HepG2 (cell line): ENCODE results near the gene SCAPER. TPM values are rescaled to one million over a fixed set of nuclear protein-coding genes. Genes with fewer than 3 reads are reported as not detected.
A peak's percentile ranks its signal among the peaks of the same experiment; 100 is the strongest.

Experiments used
- AGO1 ChIP-seq: fragments of 200-400 bp; formaldehyde crosslinking; IDR thresholded peaks from 2 replicates; pipeline ENCODE4 v1.6.1; 2017; ENCODE audit warnings: mild to moderate bottlenecking, low read depth, low read length, moderate library complexity; ENCODE audit not compliant: poor library complexity, severe bottlenecking
- CEBPG ChIP-seq: IDR thresholded peaks from 2 replicates; pipeline ENCODE4 v1.6.1; 2016
- DPF2 ChIP-seq: sonication (generic); formaldehyde crosslinking; IDR thresholded peaks from 2 replicates; pipeline ENCODE4 v1.4.0; 2020; ENCODE audit warnings: mild to moderate bottlenecking, low read depth, missing genetic modification reagents, borderline replicate concordance
- FOXA1 ChIP-seq, 2 experiments: fragments of 450-650 bp in 1 of 2; sonication (generic) in 1 of 2; formaldehyde crosslinking in 1 of 2; IDR thresholded peaks; 2 replicates each; pipeline versions ENCODE4 v1.4.0 to v1.6.1; 2016 to 2020; ENCODE audit warnings: missing genetic modification reagents in 1 of 2
- HINFP ChIP-seq: sonication (generic); formaldehyde crosslinking; IDR thresholded peaks from 2 replicates; pipeline ENCODE4 v1.4.0; 2020; ENCODE audit warnings: low read depth, mild to moderate bottlenecking, missing genetic modification reagents
- HNF4G ChIP-seq, 2 experiments: sonication (generic) in 1 of 2; formaldehyde crosslinking in 1 of 2; IDR thresholded peaks; 2 replicates each; pipeline versions ENCODE4 v1.4.0 to v1.6.1; 2011 to 2020; ENCODE audit warnings: borderline replicate concordance in 2 of 2, low read depth in 2 of 2, mild to moderate bottlenecking in 2 of 2, low read length in 1 of 2, missing genetic modification reagents in 1 of 2, moderate library complexity in 1 of 2
- NAIF1 ChIP-seq: sonication (generic); formaldehyde crosslinking; IDR thresholded peaks from 2 replicates; pipeline ENCODE4 v1.5.0; 2020; ENCODE audit warnings: mild to moderate bottlenecking, missing genetic modification reagents, borderline replicate concordance
- NFE2 ChIP-seq: sonication (generic); formaldehyde crosslinking; IDR thresholded peaks from 2 replicates; pipeline ENCODE4 v1.4.0; 2020; ENCODE audit warnings: missing genetic modification reagents
- POGK ChIP-seq: sonication (generic); formaldehyde crosslinking; conservative IDR thresholded peaks from 2 replicates; pipeline ENCODE4 v1.8.0; 2022; ENCODE audit warnings: mild to moderate bottlenecking, moderate library complexity, missing genetic modification reagents
- SALL2 ChIP-seq: sonication (generic); formaldehyde crosslinking; IDR thresholded peaks from 2 replicates; pipeline ENCODE4 v1.8.1; 2023; ENCODE audit warnings: mild to moderate bottlenecking, missing genetic modification reagents, inconsistent platforms
- SKI ChIP-seq: fragments of 450-650 bp; IDR thresholded peaks from one replicate; pipeline ENCODE4 v1.6.1; 2018; ENCODE audit warnings: mild to moderate bottlenecking; ENCODE audit not compliant: partially characterized antibody
- SOX5 ChIP-seq: IDR thresholded peaks from 2 replicates; pipeline ENCODE4 v1.6.1; 2016; ENCODE audit warnings: borderline replicate concordance
- TCF12 ChIP-seq, 2 experiments: fragments of 450-650 bp in 1 of 2; sonication (generic) in 1 of 2; formaldehyde crosslinking in 1 of 2; IDR thresholded peaks; 2 replicates each; pipeline versions ENCODE4 v1.6.1 to v1.8.0; 2017 to 2022; ENCODE audit warnings: antibody characterized with exemption in 1 of 2, mild to moderate bottlenecking in 1 of 2, missing genetic modification reagents in 1 of 2, moderate library complexity in 1 of 2
- ZNF441 ChIP-seq: sonication (generic); formaldehyde crosslinking; IDR thresholded peaks from 2 replicates; pipeline ENCODE4 v1.7.0; 2021; ENCODE audit warnings: missing genetic modification reagents, borderline replicate concordance
- ZNF609 ChIP-seq: sonication (generic); formaldehyde crosslinking; IDR thresholded peaks from 2 replicates; pipeline ENCODE4 v1.4.0; 2020; ENCODE audit warnings: mild to moderate bottlenecking, missing genetic modification reagents, borderline replicate concordance
- ZNF720 ChIP-seq: sonication (generic); formaldehyde crosslinking; IDR thresholded peaks from 2 replicates; pipeline ENCODE4 v1.4.0; 2020; ENCODE audit warnings: missing genetic modification reagents
- ZNF746 ChIP-seq: sonication (generic); formaldehyde crosslinking; IDR thresholded peaks from 2 replicates; pipeline ENCODE4 v1.8.0; 2022; ENCODE audit warnings: mild to moderate bottlenecking, missing genetic modification reagents
- ZNF781 ChIP-seq: sonication (generic); formaldehyde crosslinking; IDR thresholded peaks from 2 replicates; pipeline ENCODE4 v1.5.1; 2020; ENCODE audit warnings: borderline replicate concordance, mild to moderate bottlenecking, missing genetic modification reagents; ENCODE audit errors: not compliant biosample characterization
- polyA plus RNA-seq, 8 experiments: library from polyadenylated mRNA; depleted of rRNA in 3 of 8; stranded (reverse) in 7 of 8; unstranded in 1 of 8; fragments of >200 nt; fragmentation: Illumina TruSeq in 4 of 8; extraction: Trizol in 4 of 8; gene quantifications; 2 replicates each; pipeline versions ENCODE4 v1.2.1 to v1.2.3, GENCODE V29; 2011 to 2016; ENCODE audit warnings: low read depth in 4 of 8, missing spikeins in 1 of 8, mixed read lengths in 1 of 8; ENCODE audit not compliant: insufficient read depth in 1 of 8
- total RNA-seq, 5 experiments: library from RNA; depleted of rRNA; stranded (reverse); fragments of >200 nt; fragmentation: Illumina TruSeq; extraction: Trizol; gene quantifications; 2 replicates each; pipeline ENCODE4 v1.2.3, GENCODE V29; 2016; ENCODE audit warnings: low read depth in 1 of 5

SCAPER gene
- total and polyA plus RNA-seq, 2 of the 13 experiments (the other 11 are each of a cell fraction or from before 2014, with no cell fraction given): 4.3 to 10.5 TPM

- TF ChIP-seq TCF12 (IDR thresholded peaks at IDR 0.05) (no peak), TCF12 (CRISPR knock-in tag; IDR thresholded peaks at IDR 0.05) (no peak), CEBPG (CRISPR knock-in tag) (peak; percentile 29; the same call in 1 of the 2 replicates), NAIF1 (CRISPR knock-in tag) (no peak), ZNF441 (CRISPR knock-in tag) (0 out of 2 replicates have a peak, but pooled peaks have one; percentile 63), SOX5 (CRISPR knock-in tag) (0 out of 2 replicates have a peak, but pooled peaks have one; percentile 11), POGK (CRISPR knock-in tag) (0 out of 2 replicates have a peak, but pooled peaks have one; percentile 29), HNF4G (IDR thresholded peaks at IDR 0.05; ENCODE audit: borderline replicate concordance, low read depth, low read length) (peak; percentile 54), HNF4G (CRISPR knock-in tag; IDR thresholded peaks at IDR 0.05; ENCODE audit: borderline replicate concordance, low read depth) (no peak), ZNF609 (CRISPR knock-in tag) (peak; percentile 42; the same call in 1 of the 2 replicates), NFE2 (CRISPR knock-in tag) (no peak), FOXA1 (IDR thresholded peaks at IDR 0.05) (no peak), FOXA1 (CRISPR knock-in tag; IDR thresholded peaks at IDR 0.05) (0 out of 2 replicates have a peak, but pooled peaks have one; percentile 7), SALL2 (CRISPR knock-in tag) (no peak), ZNF746 (0 out of 2 replicates have a peak, but pooled peaks have one; percentile 26), ZNF781 (no peak), DPF2 (0 out of 2 replicates have a peak, but pooled peaks have one; percentile 14), AGO1 (no peak), ZNF720 (no peak), SKI (peak; percentile 49), HINFP (0 out of 2 replicates have a peak, but pooled peaks have one; percentile 26)
These were observed 328.4 kb downstream of the SCAPER start (continued) for GRCh38 chr15:76576523-76577279.
